Measurements from ENCODE around the gene TRABD2B.

TRABD2B gene

GRCh38 chr1:47911424-47911823 lies 85.8 kb downstream of the TRABD2B start (continued):
- TF ChIP-seq, protein P1, sequence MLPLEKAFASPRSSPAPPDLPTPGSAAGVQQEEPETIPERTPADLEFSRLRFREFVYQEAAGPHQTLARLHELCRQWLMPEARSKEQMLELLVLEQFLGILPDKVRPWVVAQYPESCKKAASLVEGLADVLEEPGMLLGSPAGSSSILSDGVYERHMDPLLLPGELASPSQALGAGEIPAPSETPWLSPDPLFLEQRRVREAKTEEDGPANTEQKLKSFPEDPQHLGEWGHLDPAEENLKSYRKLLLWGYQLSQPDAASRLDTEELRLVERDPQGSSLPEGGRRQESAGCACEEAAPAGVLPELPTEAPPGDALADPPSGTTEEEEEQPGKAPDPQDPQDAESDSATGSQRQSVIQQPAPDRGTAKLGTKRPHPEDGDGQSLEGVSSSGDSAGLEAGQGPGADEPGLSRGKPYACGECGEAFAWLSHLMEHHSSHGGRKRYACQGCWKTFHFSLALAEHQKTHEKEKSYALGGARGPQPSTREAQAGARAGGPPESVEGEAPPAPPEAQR (tag by site-specific recombination; IDR thresholded peaks at IDR 0.05): no peak
- TF ChIP-seq ZNF335 (tag by site-specific recombination; conservative IDR thresholded peaks at IDR 0.05) (no peak), IKZF3 (tag by site-specific recombination; IDR thresholded peaks at IDR 0.05) (no peak), ZBTB7A (tag by site-specific recombination; IDR thresholded peaks at IDR 0.05; ENCODE audit: low read depth) (no peak), ZNF274 (IDR thresholded peaks at IDR 0.05; ENCODE audit: low read length) (no peak), ZNF274 (tag by site-specific recombination; IDR thresholded peaks at IDR 0.05; ENCODE audit: borderline replicate concordance) (no peak), ZNF571 (tag by site-specific recombination; IDR thresholded peaks at IDR 0.05) (no peak), REST (tag by site-specific recombination; IDR thresholded peaks at IDR 0.05) (no peak), GLI2 (tag by site-specific recombination; IDR thresholded peaks at IDR 0.05; ENCODE audit: borderline replicate concordance, low read depth) (no peak), ZNF350 (tag by site-specific recombination; IDR thresholded peaks at IDR 0.05) (no peak), ZBTB8A (tag by site-specific recombination; IDR thresholded peaks at IDR 0.05) (no peak)
- TF ChIP-seq, protein P2, sequence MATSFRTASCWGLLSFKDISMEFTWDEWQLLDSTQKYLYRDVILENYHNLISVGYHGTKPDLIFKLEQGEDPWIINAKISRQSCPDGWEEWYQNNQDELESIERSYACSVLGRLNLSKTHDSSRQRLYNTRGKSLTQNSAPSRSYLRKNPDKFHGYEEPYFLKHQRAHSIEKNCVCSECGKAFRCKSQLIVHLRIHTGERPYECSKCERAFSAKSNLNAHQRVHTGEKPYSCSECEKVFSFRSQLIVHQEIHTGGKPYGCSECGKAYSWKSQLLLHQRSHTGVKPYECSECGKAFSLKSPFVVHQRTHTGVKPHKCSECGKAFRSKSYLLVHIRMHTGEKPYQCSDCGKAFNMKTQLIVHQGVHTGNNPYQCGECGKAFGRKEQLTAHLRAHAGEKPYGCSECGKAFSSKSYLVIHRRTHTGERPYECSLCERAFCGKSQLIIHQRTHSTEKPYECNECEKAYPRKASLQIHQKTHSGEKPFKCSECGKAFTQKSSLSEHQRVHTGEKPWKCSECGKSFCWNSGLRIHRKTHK (tag by site-specific recombination; IDR thresholded peaks at IDR 0.05): no peak

GRCh38 chr1:47908258-47908657 lies 88.9 kb downstream of the TRABD2B start:
- H3K27ac ChIP-seq (ENCODE audit: extremely low read depth, low read depth, low read length): no peak overlapping the region
- ChIA-PET POLR2A (no interaction called here), CTCF (no interaction called here)
- no peaks in the 10 kb centered on the region for H3K4me1 ChIP-seq (ENCODE audit: control insufficient read depth, insufficient read depth, low read length)
- no peak overlapping the region for H3K4me3 ChIP-seq (ENCODE audit: low read depth, low read length)
- H3K36me3 ChIP-seq (ENCODE audit: control insufficient read depth in 2 of 2, insufficient read depth in 1 of 2, low read length in 2 of 2): no peaks in the 10 kb centered on the region
- TF ChIP-seq ATF2 (tag by site-specific recombination; IDR thresholded peaks at IDR 0.05; ENCODE audit: low read depth) (no peak), ZNF341 (tag by site-specific recombination; IDR thresholded peaks at IDR 0.05; ENCODE audit: low read depth) (no peak), ZNF514 (tag by site-specific recombination; IDR thresholded peaks at IDR 0.05) (no peak), ZNF777 (tag by site-specific recombination; IDR thresholded peaks at IDR 0.05; ENCODE audit: borderline replicate concordance) (no peak), MZF1 (tag by site-specific recombination; IDR thresholded peaks at IDR 0.05; ENCODE audit: borderline replicate concordance) (no peak), ZNF792 (tag by site-specific recombination; IDR thresholded peaks at IDR 0.05) (no peak), SCRT1 (tag by site-specific recombination; IDR thresholded peaks at IDR 0.05; ENCODE audit: borderline replicate concordance) (no peak), ZNF510 (tag by site-specific recombination; IDR thresholded peaks at IDR 0.05; ENCODE audit: insufficient replicate concordance) (no peak)
- TF ChIP-seq, protein P3, sequence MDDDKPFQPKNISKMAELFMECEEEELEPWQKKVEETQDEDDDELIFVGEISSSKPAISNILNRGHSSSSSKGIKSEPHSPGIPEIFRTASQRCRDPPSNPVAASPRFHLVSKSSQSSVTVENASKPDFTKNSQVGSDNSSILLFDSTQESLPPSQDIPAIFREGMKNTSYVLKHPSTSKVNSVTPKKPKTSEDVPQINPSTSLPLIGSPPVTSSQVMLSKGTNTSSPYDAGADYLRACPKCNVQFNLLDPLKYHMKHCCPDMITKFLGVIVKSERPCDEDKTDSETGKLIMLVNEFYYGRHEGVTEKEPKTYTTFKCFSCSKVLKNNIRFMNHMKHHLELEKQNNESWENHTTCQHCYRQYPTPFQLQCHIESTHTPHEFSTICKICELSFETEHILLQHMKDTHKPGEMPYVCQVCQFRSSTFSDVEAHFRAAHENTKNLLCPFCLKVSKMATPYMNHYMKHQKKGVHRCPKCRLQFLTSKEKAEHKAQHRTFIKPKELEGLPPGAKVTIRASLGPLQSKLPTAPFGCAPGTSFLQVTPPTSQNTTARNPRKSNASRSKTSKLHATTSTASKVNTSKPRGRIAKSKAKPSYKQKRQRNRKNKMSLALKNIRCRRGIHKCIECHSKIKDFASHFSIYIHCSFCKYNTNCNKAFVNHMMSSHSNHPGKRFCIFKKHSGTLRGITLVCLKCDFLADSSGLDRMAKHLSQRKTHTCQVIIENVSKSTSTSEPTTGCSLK (tag by site-specific recombination; IDR thresholded peaks at IDR 0.05): no peak
- no peaks in the 10 kb centered on the region for H3K9me3 ChIP-seq (ENCODE audit: control insufficient read depth, insufficient read depth, low read depth, low read length)
